Keratinocyte (primary cell): ENCODE data around the gene SERINC5.

Experiments
- CTCF ChIP-seq, 3 experiments: IDR thresholded peaks in 1 of 3; conservative IDR thresholded peaks in 1 of 3; optimal IDR thresholded peaks in 1 of 3; 2 replicates in 2 of 3; 3 replicates in 1 of 3; pipeline versions ENCODE3 to v1.5.1; 2011; ENCODE audit warnings: low read length in 3 of 3, mild to moderate bottlenecking in 3 of 3, moderate library complexity in 2 of 3, control low read depth in 1 of 3, inconsistent platforms in 1 of 3; ENCODE audit not compliant: insufficient read depth in 2 of 3; ENCODE audit errors: extremely low read depth in 1 of 3
- EZH2 ChIP-seq: IDR thresholded peaks from one replicate; pipeline ENCODE4 v1.6.1; 2012; ENCODE audit warnings: inconsistent platforms, mild to moderate bottlenecking, low read length, moderate library complexity

GRCh38 chr5:80143491-80143890 lies 112.4 kb downstream of the SERINC5 start:
- no peak for TF ChIP-seq CTCF (optimal IDR thresholded peaks at IDR 0.05 in 1 of 3, IDR thresholded peaks at IDR 0.05 in 1 of 3, conservative IDR thresholded peaks at IDR 0.05 in 1 of 3; ENCODE audit: extremely low read depth in 1 of 3, insufficient read depth in 2 of 3, low read length in 3 of 3)
- TF ChIP-seq EZH2 = no peak
